Measurements from ENCODE around the gene LRP2BP.

Gene LRP2BP

DNA sequence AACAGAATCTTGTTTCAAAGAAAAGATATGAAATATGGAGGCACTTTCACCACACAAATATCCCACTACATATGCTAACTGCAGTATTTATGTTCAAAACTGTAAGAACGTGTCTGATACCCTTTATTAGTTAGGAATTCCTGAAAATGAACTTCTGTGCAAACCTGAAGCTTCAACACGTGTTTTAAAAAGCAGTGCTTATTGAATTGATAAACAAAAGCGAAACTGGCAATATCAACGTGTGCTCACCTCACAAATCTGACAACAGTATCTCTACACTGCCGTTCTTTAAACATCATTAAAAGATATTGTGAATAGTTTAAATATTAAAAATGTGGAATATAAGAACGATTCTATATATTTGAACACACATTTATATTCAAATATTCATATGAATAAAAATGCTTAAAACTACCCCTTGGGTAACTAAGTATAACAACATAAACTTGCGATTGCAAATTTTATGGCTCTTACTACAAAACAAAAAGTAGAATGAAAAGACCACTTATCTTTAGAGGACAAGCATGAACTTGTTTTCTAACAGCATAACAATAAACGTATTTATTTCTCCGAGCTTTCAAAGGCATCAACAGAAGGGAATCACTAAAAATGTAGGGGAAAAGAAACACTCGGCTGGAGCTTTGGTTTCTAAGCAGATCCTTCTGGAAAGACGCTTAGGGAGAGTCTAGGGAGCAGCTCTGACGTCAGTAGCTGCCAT, at the start of gene LRP2BP:
Gene LRP2BP, minus strand, starts transcription at position 687 of the 718 bp plus-strand sequence. CDS start 17,738 bp downstream, outside the sequence.
- DNase-seq, result peak; percentile 32

DNA sequence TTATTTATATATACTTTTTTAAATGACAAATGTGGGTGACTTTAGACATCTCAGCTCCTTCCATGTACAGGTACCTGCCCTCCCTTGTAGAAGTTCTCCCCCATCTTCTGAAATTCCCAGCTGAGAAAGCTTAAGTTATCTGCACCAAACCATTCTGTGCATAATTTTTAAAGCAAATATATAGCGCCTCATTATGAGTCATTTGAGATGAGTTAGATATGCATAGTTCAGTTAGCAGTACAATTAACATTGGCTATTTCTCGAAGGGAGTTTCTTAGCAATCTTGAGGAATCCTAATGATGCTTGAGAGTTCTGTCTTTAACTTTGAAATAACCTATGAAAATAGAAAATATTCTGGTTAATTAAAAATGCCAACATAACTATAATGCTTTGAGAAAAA, 49.5 kb upstream of the LRP2BP start:
- no peak for DNase-seq

DNA sequence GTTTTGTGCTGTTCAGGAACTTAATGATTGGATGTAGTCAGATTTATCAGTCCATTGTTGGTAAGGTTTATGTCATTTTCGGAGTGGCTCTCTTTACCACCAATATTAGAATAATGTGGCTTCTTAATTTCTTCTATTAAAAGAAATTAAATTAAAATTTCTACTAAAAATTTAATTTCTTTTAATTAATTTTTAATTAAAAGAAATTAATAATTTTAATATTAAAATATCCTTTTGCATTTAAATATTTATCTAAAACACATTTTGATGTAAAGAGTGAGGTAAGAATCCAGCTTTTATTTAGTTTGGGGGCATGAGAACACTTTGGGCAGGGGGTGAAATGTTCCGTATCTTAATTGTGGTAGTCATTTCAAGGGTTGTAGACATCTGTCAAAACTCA, 45.8 kb upstream of the LRP2BP start:
- DNase-seq, result no peak

DNA sequence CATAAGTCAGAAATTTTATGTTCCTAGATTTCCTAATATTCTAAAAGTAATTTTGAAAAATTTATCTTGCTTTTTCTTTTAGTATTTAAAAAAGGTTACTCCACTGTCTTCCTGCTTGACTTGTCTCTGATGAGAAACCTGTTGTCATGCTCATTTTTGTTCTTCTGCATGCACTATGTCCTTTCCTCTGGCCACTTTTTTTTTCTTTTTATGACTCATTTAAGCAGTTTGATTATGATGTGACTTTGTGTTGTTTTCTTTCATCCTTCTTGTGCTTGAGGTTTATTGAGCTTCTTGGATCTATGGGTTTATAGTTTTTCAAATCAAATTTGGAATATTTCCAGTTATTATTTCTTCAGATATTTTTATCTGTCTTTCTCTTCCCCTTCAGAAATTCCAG, 42.1 kb upstream of the LRP2BP start:
- no peak for DNase-seq

DNA sequence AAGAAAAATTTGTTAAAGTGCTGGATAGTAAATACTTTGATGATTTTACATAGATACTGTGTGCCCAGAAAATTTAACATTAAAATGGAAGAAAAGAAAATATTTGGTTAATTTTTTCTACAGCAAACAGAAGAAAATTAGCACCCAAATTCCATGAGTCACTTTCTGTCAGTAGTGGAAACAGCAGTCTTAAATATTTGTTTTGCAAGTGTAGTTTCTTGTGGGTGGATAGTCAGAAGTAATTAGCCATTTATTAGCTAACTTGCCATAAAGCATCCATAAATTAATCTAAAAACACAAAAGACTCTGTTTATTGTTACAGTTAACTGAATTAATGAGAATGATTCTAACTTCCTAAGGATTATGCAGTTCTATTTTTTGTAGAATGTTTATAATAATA, 39.7 kb upstream of the LRP2BP start:
- no peak for DNase-seq

DNA sequence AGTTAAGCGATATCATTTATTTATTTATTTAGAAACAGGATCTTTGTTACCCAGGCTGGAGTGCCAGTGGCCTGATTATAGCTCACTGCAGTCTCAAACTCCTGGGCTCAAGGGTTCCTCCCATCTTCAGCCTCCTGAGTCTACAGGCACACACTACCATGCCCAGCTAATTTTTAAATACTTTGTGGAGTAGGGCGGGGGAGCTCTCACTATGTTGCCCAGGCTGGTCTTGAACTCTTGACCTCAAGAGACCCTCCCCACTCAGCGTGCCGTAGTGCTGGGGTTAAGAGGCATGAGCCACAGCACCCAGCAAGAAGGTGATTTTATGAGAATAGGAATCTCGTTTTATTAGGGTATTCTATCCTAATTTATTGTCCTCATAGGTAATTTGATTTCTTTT, 33.9 kb upstream of the LRP2BP start:
- no peak for DNase-seq

DNA sequence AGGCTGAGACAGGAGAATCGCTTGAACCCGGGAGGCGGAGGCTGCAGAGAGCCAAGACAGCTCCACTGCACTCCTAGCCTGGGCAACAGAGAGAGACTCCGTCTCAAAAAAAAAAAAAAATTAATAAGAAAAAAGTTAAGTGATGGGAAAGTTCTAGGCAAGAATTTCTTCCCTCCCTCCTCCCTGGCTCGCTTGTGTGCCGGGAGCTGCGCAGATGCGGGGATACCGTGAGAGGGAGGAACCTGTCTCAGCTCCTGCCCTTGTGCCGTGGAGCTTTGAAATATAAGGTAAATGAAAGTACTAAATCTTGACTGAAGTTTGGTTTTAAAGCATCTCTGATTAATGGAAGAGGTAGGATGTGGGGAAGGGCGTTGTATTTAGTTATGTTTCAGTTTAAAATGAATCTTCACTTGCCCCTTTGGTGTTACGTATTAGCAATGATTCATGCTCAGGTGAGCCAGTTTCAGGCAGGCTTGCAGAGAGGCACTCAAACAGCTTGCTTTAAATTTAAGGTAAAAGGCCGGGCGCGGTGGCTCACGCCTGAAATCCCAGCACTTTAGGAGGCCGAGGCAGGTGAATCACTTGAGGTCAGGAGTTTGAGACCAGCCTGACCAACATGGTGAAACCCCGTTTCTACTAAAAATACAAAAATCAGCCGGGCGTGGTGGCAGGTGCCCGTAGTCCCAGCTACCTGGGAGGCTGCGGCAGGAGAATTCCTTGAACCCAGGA, 31.4 kb upstream of the LRP2BP start:
- DNase-seq, result no peak

DNA sequence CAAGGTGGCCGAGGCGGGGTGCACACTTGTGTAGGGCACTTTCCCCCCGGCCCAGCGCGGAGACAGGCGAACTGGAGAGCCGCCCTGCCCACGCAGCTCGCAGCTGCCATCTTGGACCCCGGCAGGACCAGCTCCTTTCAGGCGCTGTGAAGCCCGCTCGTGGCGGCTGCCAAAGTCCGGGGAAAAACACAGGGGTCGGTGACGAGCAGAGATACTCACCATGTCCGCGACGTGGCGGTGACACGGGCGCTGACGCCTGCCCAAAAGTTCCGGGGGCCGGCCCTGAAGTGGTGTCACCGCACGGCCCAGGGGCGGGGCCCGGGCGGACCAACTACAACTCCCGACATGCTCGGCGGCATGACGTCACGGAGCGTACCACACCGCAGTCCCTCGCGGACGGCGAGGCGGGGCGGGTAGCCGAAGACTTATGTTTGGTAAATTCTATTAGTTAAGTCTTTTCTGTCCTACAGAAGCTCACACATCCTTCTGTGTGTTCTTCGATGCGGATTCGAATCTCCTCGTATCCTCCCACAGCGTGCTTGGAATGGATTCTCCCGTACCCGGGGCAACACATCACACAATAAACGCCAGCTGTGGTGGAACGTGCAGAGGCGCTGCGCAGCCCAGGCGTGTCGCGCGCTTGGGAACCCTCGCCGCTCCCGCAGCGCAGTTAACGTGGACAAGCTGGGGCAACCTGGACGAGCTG, 30.1 kb upstream of the LRP2BP start, which contains the start of gene UFSP2:
Gene UFSP2, minus strand, starts transcription at position 318 of the 706 bp plus-strand sequence. Its CDS starts 96 bp downstream, at position 222.
- DNase-seq, result peak; percentile 94

DNA sequence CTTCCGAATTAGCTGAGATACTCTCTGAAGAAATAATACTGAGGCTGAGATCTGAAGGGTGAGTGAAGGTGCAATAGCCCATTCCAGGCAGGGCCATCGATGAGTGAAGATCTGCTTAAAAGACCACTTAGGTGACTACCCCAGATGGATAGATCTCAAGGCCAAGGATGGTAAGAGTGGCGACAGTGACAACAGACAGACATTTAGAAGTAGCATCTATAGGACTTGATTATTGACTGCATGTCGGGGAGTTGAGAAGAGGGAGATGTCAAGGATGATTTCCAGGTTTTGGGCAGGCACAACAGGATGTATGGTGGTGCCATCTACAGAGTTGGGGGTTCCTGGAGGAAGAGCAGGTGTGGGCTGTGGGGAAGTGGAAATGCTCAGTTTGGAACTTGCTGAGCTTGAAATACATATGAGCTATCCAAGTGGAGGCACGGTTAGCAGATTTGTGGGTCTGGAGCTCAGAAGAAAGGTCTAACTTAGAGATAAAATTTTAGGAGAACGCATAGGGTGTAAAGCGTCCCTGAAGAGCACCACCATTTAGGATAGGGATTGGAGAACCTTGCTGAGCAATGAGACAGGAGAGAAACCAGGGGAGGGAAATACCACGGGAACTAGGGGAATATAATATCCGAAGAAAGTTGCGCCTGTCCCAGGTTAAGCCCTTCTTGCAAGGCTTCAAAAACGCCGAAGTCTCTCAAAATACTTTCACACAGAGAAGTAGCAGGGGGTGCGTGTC, 29.4 kb upstream of the LRP2BP start:
- no peak for DNase-seq

DNA sequence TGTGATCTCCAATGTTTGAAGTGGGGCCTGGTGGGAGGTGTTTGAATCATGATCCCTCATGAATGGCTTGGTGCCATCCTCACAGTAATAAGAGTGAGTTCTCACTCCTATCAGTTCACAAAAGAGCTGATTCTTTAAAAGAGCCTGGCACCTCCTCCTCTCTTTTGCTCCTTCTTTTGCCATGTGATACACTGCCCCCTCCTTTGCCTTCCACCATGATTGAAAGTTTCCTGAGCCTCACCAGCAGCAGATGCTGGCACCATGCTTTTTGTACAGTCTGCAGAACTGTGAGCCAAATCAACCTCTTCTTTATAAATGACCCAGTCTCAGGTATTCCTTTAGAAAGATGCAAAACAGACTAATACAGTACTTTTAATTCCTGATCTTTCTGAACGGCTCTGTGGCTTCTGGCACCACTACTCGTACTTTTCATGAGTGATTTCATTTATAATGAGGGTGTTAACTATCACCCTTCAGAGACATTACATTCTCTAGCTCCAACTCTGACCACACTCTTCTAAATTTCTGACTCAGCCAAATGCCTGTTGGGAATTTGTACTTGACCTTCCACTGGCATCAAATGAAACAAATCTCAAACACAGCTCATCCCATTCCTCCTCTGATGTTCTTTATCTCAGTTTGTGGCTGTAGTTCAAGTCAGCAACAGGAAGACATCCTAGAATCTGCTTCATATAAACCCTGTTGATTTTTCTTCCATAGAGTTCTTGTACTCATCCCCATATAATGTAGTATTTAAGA, 25.8 kb upstream of the LRP2BP start:
- DNase-seq, result no peak

DNA sequence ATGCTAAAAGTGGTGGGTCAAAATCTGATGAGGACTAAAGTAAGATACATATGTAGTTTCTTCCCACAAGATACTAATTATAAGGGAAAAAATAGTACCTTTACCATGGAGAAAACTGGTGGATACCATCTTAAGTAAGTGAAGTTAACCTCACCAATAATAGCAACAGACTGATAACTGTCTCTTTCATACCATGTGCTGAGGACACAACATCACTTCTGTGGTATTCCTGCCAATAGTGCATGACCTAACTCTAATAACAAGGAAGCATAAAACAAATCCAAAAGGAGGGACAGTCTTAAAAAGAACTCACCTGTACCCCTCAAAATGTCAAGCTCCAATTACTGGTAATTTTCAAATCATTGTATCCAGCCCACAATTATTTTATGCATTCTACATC, 21.2 kb upstream of the LRP2BP start:
- no peak for DNase-seq

DNA sequence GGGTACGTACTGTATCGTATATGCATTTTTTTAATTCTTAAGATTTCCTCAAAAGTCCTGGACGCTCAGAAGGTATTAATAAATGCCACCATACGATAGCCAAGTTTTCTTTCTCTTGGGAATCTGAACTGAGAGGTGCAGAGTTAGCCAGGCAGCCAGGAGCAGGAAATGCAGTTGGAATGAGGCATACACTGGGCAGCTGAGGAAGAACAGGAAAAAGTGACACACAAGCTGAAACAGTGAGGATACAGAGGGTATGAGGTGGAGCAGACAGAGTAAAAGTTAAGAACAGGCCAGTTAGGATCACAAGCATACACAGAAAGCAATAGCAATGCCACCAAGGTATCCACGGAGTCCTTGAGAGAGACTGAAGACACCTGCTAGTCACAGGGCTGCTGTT, 16.7 kb upstream of the LRP2BP start:
- no peak for DNase-seq

DNA sequence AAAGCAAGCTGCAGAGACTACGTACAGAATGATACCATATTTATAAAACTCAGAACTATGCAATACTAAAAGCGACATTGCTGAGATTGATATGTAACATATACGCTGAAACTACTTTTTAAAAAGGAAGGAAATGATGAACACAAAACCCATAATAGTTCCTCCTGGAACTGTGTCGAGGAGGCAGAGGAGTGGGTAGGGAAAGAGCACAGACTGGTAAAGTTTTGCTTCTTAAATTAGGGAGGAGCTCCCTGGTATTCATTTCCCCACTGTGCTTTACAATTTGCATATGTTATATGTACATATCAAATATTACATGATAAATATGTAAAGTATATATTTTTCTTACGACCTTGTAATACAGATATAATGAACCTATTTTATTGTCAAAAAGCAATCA, 16.1 kb upstream of the LRP2BP start:
- no peak for DNase-seq

DNA sequence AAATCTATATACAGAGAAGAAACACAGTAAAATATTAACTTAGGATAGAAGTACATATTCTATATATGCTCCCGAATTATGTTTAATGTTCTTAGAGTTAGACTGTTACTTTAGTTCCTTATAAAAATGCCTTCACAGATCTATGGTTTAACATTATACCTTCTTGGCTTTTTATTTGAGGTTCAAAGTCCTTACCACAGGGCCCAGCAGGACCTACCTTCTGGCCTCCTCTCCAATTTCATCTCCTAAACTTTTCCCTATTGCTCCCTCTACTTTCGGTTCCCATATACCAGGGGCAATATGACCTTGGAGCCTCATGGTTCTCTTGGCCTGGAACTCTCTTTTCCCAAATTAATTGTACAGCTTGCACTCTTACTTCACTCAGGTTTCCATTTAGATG, 12.7 kb upstream of the LRP2BP start:
- DNase-seq, result no peak

DNA sequence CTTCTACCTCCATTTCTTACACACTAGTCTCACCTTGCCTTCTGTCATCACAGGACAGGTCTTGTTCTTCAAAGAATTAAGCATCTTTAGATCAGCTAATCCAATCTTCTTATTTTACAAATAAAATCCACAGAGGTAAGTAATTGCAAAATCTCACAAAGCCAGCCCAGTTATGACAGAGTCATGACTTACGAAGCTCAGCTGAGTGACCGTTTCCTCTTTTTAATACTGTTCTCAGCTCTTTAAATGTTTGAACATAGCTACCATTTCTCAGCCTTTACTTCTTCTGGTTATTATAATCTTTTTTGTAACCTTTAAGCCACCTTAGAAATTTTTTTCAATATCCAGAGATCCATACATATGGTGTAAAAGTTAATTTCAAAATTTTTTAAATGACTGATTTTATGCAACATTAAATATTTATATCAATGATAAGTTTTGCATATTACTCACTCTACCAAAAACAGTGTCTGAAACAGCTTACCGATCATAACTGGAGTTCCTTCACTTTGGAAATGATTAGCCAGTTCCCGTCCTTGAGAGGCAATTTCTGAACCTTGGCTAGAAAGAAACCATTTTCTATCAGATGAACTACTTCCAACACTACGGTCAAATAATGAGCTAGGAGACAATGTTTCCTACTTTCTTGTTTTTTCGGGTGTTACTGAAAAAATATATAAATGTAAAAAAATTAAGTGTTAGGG, 9.7 kb upstream of the LRP2BP start:
- no peak for DNase-seq

DNA sequence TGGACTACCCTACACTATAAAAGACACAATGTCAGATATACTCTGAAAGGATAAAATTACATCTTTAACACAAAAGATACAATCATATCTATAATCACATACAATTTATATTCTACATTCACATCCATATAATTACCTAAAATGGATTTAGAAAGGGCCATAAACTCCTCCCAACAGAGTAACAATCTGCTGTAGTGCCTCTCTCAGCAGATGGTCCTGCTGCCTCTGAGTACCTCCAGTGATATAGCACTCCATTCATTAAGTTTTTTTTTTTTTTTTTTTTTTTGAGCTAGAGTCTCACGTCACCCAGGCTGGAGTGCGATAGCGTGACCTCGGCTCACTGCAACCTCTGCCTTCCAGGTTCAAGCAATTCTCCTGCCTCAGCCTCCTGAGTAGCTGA, 8.3 kb upstream of the LRP2BP start:
- no peak for DNase-seq

DNA sequence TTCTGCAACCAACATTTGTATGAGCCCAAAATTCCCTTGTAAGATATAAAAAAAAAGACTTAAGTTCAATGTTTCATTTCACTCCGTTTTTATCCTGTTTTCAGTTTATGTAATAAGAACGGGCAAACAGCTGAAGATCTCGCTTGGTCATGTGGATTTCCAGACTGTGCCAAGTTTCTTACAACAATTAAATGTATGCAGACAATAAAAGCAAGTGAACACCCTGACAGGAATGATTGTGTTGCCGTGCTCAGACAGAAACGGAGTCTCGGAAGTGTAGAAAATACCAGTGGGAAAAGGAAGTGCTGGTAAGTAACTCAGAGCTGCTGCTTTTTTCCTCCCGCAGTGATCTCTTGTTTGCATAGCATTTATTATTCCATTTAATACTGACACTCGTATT, 3.7 kb upstream of the LRP2BP start:
- DNase-seq, result no peak

DNA sequence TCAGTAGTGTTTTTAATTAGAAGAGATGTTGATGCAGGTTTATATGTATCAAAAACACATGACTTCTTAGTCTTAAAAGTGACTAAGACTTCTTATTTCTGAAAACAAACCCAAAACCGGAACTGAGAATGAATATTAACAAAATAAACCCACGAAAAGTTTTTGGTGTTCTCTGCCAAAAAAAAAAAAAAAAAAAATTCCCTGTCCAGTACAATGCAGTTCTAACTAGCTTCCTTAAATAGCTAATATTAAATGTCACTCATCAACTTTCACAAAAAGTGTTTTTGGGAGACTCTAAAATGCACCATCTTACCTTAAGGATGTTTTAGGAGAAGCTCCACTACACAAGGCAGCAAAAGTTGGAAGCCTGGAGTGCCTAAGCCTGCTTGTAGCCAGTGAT, 2.9 kb upstream of the LRP2BP start:
- DNase-seq, result no peak

DNA sequence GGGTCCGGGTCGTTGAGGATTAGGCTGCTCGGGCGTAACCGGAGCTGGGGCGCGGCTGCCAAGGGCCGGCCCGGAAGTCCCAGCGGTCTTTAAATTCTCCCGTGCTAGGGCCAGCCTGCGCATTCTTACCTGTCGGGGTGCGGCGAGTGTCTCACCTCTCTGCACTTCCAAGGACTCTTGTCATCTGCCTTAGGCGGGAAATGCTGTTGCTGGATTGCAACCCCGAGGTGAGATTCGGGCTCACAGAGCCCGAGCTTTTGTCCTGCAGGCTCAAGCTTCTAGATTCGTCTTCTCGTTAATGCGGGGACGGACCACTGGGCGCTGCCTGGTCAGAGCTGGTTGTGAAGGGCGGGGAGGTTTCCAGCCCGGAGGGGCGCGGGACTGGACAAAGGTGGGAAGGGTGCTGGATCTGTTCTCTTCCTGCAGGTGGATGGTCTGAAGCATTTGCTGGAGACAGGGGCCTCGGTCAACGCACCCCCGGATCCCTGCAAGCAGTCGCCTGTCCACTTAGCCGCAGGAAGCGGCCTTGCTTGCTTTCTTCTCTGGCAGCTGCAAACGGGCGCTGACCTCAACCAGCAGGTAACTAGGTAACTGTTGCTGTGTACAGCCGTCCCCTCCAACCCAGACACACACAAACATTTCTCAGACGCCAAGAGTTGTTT, 1.1 kb upstream of the LRP2BP start, which contains the start of gene ANKRD37:
Gene ANKRD37, plus strand, starts transcription at position 118 of the 662 bp plus-strand sequence. Its CDS starts 83 bp downstream, at position 201.
- DNase-seq, result no peak

DNA sequence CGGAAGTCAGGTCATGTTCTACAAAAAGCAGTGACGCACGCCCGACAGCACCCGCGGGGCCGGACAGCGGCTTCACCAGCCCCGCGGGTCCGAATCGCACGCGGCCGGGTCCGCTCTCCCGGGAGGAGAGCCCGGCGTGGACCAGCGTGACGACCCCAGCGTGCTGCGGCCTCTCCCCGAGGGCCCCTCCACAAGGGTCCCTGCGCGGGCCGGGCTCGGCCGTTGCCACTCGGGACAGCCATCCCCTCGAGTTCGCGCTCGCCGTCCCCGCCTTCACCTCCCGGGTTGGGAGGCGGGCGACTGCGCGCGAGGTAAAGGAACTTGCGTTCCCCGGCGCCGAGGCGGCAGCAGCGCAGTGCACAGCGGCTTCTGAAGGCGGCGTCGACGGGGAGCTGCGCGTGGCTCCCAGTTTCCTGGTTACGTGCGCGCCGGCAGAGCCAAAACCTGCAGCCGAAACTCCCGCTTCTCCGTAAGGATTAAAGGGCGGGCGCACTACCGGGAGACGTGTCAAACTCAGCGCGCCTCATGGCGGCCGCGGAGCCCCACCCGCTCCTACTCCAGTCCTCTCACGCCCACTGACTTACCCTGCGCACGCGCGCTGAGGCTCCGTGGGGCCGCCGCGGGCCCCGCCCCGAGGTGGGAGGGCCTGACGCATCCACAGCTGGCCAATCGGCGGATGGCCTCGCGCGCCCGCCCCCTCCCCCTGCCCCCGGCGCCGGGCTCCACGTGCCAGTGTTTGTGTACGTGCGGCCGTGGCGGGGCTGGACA, 416 bp upstream of the LRP2BP start:
- DNase-seq, result peak; percentile 97
